Right atrium auricular region (tissue), 2 donors: ENCODE results near the gene USB1. TPM values are rescaled to one million over a fixed set of nuclear protein-coding genes. Genes with fewer than 3 reads are reported as not detected.

ENCODE experiments used
- DNase-seq: peaks from one replicate; pipeline ENCODE4 v3.0.0-alpha.2; 2019; ENCODE audit warnings: low spot score
- H3K27ac ChIP-seq, 2 donors: fragments of 200-600 bp; sonication (generic); 1 replicate in 1 of 2; 2 replicates in 1 of 2; pipeline ENCODE4 v1.5.1; 2016 to 2019
- H3K27me3 ChIP-seq, 2 donors: fragments of 200-600 bp; sonication (generic); one replicate each; pipeline versions ENCODE4 v1.5.1 to v1.6.0; 2017 to 2019
- H3K36me3 ChIP-seq: fragments of 200-600 bp; sonication (generic); one replicate; pipeline ENCODE4 v1.5.1; 2016
- H3K4me1 ChIP-seq, 2 donors: fragments of 200-600 bp; sonication (generic); one replicate each; pipeline versions ENCODE4 v1.5.1 to v1.6.0; 2017 to 2019
- H3K4me3 ChIP-seq, 2 donors: fragments of 200-600 bp; sonication (generic); 1 replicate in 1 of 2; 2 replicates in 1 of 2; pipeline ENCODE4 v1.5.1; 2017 to 2019; ENCODE audit warnings: mild to moderate bottlenecking in 1 of 2, moderate library complexity in 1 of 2
- H3K9me3 ChIP-seq, 2 donors: fragments of 200-600 bp; sonication (generic); one replicate each; pipeline ENCODE4 v1.5.1; 2019
- total RNA-seq, 2 donors: library from RNA; depleted of rRNA; stranded (reverse); fragments of >200 nt; gene quantifications; one replicate each; pipeline ENCODE4 v1.1.0, GENCODE V29; 2016
- TF ChIP-seq, protein P1 (sequence below), 2 donors: fragments of 200-600 bp; sonication (generic); IDR thresholded peaks; one replicate each; pipeline ENCODE4 v1.5.1; 2019; ENCODE audit warnings: antibody characterized with exemption in 2 of 2

The USB1 gene
- total RNA-seq, 2 donors from 2014 or later, result 32.2 to 43.2 TPM

DNA sequence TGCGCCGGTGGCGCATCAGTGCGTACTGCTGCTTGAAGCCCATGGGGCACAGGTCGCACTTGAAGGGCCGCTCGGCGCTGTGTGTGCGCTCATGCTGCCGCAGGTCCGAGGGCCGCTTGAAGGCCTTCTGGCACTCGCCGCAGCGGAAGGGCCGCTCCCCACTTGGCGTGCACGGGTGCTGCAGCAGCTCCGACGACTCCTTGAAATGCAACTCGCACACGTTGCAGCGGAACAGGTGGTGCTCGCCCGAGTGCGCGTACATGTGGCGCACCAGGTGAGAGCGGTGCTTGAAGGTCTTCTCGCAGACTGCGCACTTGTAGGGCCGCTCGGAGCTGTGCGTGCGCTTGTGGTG lies 4.1 kb upstream of the USB1 start:
- TF ChIP-seq, protein P1, sequence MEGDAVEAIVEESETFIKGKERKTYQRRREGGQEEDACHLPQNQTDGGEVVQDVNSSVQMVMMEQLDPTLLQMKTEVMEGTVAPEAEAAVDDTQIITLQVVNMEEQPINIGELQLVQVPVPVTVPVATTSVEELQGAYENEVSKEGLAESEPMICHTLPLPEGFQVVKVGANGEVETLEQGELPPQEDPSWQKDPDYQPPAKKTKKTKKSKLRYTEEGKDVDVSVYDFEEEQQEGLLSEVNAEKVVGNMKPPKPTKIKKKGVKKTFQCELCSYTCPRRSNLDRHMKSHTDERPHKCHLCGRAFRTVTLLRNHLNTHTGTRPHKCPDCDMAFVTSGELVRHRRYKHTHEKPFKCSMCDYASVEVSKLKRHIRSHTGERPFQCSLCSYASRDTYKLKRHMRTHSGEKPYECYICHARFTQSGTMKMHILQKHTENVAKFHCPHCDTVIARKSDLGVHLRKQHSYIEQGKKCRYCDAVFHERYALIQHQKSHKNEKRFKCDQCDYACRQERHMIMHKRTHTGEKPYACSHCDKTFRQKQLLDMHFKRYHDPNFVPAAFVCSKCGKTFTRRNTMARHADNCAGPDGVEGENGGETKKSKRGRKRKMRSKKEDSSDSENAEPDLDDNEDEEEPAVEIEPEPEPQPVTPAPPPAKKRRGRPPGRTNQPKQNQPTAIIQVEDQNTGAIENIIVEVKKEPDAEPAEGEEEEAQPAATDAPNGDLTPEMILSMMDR (IDR thresholded peaks at IDR 0.05), result no peak

DNA sequence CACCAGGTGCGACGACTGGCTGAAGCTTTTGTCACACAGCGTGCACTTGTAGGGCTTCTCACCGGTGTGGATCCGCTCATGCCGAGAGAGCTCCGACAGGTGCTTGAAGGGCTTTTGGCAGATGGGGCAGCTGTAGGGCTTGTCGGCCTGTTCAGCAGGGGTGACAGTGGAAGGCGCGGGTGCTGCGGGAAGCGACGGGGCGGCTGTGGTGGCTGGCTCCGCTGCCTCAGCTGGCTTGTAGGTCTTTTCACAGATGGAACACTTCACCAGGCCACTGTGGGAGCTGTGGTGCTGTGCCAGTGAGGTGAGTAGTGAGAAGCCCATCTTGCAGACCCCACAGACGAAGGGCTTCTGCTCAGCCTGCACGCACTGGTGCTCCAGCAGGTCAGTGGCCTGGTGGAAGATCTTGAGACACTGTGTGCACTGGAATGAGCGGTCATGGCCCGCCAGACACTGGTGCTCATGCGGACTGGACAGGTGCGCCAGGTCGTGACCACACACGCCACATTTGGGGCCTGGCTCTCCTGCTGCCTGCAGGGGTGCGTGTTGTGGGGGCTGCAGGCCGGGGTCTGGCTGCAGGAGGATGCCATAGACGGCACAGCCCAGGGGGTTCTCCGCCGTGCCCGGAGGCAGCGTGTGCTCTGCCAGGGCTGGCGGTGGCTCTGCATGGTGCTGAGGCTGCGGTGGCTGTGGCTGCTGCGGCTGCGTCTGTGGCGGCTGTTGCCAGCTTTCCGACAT lies 3.5 kb upstream of the USB1 start:
- Histone ChIP-seq H3K27ac (no peak overlapping the region), H3K27me3 (no peaks in the 10 kb centered on the region), H3K36me3 (peaks cover 37% of the 10 kb centered on the region), H3K4me3 (no peak overlapping the region), H3K4me1 (peaks cover 0 to 38% of the 10 kb centered on the region in 2 donors), H3K9me3 (no peaks in the 10 kb centered on the region)
- TF ChIP-seq, protein P1 (IDR thresholded peaks at IDR 0.05), result no peak
- DNase-seq, result no peak

More for the DNA sequence above, 4.1 kb upstream of the USB1 start:
- H3K27ac ChIP-seq, result no peak overlapping the region
- no peaks in the 10 kb centered on the region for H3K9me3 ChIP-seq
- H3K4me1 ChIP-seq, result peaks cover 0 to 37% of the 10 kb centered on the region in 2 donors
- H3K27me3 ChIP-seq, result no peaks in the 10 kb centered on the region
- DNase-seq, result no peak
- H3K36me3 ChIP-seq, result peaks cover 37% of the 10 kb centered on the region
- no peak overlapping the region for H3K4me3 ChIP-seq

DNA sequence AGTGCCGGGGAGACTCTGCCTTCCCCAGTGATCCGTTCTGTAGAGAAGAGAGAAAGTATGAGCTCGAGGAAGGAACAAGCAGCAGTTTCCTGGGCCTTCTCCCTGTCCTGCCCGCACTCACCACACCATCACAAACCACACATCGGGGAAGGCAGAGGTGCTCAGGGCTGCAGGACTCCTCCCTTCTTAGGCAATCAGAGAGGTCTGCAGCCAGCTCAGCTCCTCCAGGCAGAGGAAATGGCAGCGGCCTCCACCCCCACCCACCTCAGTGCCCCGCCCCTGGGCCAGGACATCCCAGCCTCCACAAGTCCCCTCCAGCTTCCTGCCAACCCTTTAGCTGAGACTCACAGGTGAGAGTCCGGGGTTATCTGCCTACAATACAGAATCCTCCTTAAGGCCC lies 2.7 kb upstream of the USB1 start:
- H3K36me3 ChIP-seq, result peaks cover 37% of the 10 kb centered on the region
- H3K9me3 ChIP-seq, result no peaks in the 10 kb centered on the region
- TF ChIP-seq, protein P1 (IDR thresholded peaks at IDR 0.05), result no peak
- no peaks in the 10 kb centered on the region for H3K27me3 ChIP-seq
- H3K27ac ChIP-seq, result peak overlapping the region; percentile 6 to 87
- H3K4me1 ChIP-seq, result peaks cover 0 to 38% of the 10 kb centered on the region in 2 donors
- no peak for DNase-seq
- H3K4me3 ChIP-seq, result no peak overlapping the region

DNA sequence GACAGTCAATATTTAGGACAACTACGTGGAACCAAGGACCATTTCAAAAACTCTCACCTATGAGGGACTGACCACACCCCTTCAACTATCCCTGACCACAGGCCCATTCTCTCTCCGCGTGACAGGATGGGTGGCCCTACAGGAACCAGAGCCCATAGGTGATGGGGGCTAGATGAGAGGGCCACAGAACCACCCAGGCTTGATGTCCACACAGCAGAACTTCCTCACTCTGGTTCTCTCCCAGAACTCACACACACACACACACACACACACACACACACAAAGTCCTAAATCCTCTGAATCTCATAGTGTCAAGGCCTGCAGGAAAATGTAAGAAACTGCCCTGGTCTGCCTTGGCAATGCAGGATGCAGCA lies 2.2 kb upstream of the USB1 start:
- Histone ChIP-seq H3K27ac (peak overlapping the region; percentile 87 to 94), H3K4me3 (peak overlapping the region in 1 of 2 donors; percentile 70), H3K36me3 (peaks cover 37% of the 10 kb centered on the region)

DNA sequence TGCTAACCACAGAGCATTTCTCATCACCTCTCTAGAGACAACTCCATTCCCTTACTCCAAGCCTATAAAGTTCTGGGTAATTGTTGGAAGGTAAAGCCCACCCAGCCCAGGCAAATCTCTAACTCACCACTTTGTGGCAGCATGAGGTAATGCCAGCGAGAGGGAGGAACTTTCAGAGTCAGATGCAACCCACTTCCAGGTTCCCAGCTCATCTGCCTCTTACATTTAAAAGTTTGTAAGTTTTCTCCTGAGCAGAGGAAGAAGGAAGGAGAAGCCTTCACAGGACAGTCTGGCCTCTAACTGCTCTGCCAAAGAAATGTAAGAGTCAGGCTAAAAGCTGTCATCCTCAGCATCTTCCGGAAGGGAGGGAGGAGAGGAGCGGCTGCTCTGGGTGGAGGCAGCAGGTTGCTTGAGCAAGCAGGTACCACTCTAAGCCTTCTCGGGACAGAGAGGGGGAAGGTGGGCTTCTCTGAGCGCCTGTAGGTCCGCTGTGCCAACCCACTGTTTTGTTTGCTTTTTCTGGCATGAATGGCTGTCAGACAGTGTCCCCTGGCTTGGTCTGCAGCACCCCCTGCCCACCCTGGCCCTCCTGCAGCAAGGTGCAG lies 1.7 kb upstream of the USB1 start:
- Histone ChIP-seq H3K9me3 (no peaks in the 10 kb centered on the region), H3K4me3 (peak overlapping the region; percentile 70 to 79), H3K27me3 (no peaks in the 10 kb centered on the region), H3K36me3 (peaks cover 37% of the 10 kb centered on the region), H3K27ac (peak overlapping the region; percentile 87 to 94), H3K4me1 (peaks cover 0 to 38% of the 10 kb centered on the region in 2 donors)
- DNase-seq, result no peak
- TF ChIP-seq, protein P1 (IDR thresholded peaks at IDR 0.05), result no peak

More for the DNA sequence above, 2.2 kb upstream of the USB1 start:
- H3K4me1 ChIP-seq, result peaks cover 0 to 38% of the 10 kb centered on the region in 2 donors
- TF ChIP-seq, protein P1 (IDR thresholded peaks at IDR 0.05), result no peak
- H3K27me3 ChIP-seq, result no peaks in the 10 kb centered on the region
- DNase-seq, result no peak
- no peaks in the 10 kb centered on the region for H3K9me3 ChIP-seq
